ENCODE data around the gene PPP2R3B.

The PPP2R3B gene

GRCh38 chrX:410296-410695 is 23.6 kb upstream of the PPP2R3B start:
- CTCF ChIA-PET, result no interaction called here
- TF ChIP-seq CTBP1 (IDR thresholded peaks at IDR 0.05; ENCODE audit: borderline replicate concordance), result no peak
- TF ChIP-seq FOXK2 (IDR thresholded peaks at IDR 0.05), result no peak
- TF ChIP-seq LEF1 (IDR thresholded peaks at IDR 0.05; ENCODE audit: borderline replicate concordance), result no peak
- no peak for TF ChIP-seq ZNF384 (IDR thresholded peaks at IDR 0.05)
- no peak for TF ChIP-seq FOXM1 (IDR thresholded peaks at IDR 0.05; ENCODE audit: borderline replicate concordance)
- no peak for TF ChIP-seq ELF4 (IDR thresholded peaks at IDR 0.05)
- TF ChIP-seq SP1 (IDR thresholded peaks at IDR 0.05), result no peak
- TF ChIP-seq PKNOX1 (IDR thresholded peaks at IDR 0.05), result no peak
- no peak for TF ChIP-seq ARNT (IDR thresholded peaks at IDR 0.05)
- TF ChIP-seq NFRKB (IDR thresholded peaks at IDR 0.05), result no peak
- no peak for TF ChIP-seq BHLHE40 (IDR thresholded peaks at IDR 0.05; ENCODE audit: borderline replicate concordance)
- TF ChIP-seq L3MBTL2 (conservative IDR thresholded peaks at IDR 0.05), result no peak
- TF ChIP-seq FOXA1 (IDR thresholded peaks at IDR 0.05), result no peak
- TF ChIP-seq SUZ12 (IDR thresholded peaks at IDR 0.05), result no peak
- TF ChIP-seq TARDBP (IDR thresholded peaks at IDR 0.05), result no peak
- no peak for TF ChIP-seq HDGF (IDR thresholded peaks at IDR 0.05; ENCODE audit: borderline replicate concordance)
- POLR2A ChIA-PET, result no interaction called here
- DNase-seq (ENCODE audit: extremely low spot score), result no peak

- DNase-seq (ENCODE audit: extremely low spot score), result no peak
- TF ChIP-seq TARDBP (IDR thresholded peaks at IDR 0.05) (no peak), L3MBTL2 (conservative IDR thresholded peaks at IDR 0.05) (no peak), PKNOX1 (IDR thresholded peaks at IDR 0.05) (no peak), ELF4 (IDR thresholded peaks at IDR 0.05) (no peak), NFRKB (IDR thresholded peaks at IDR 0.05) (no peak), LEF1 (IDR thresholded peaks at IDR 0.05; ENCODE audit: borderline replicate concordance) (no peak), FOXA1 (IDR thresholded peaks at IDR 0.05) (no peak), FOXK2 (IDR thresholded peaks at IDR 0.05) (no peak), ZNF384 (IDR thresholded peaks at IDR 0.05) (no peak), SP1 (IDR thresholded peaks at IDR 0.05) (no peak), BHLHE40 (IDR thresholded peaks at IDR 0.05; ENCODE audit: borderline replicate concordance) (no peak), CTBP1 (IDR thresholded peaks at IDR 0.05; ENCODE audit: borderline replicate concordance) (no peak), SUZ12 (IDR thresholded peaks at IDR 0.05) (no peak), ARNT (IDR thresholded peaks at IDR 0.05) (no peak)
- ChIA-PET POLR2A (no interaction called here), CTCF (no interaction called here)
These were observed 18.4 kb upstream of the PPP2R3B start for GRCh38 chrX:405149-405548.

- TF ChIP-seq BHLHE40 (IDR thresholded peaks at IDR 0.05; ENCODE audit: borderline replicate concordance), result no peak
- TF ChIP-seq CTBP1 (IDR thresholded peaks at IDR 0.05; ENCODE audit: borderline replicate concordance), result no peak
- ChIA-PET CTCF (no interaction called here), POLR2A (no interaction called here)
- DNase-seq (ENCODE audit: extremely low spot score), result no peak
These were observed 17.9 kb upstream of the PPP2R3B start for GRCh38 chrX:404656-405055.

- ChIA-PET CTCF (no interaction called here), POLR2A (no interaction called here)
- no peak for DNase-seq (ENCODE audit: extremely low spot score)
- TF ChIP-seq PKNOX1 (IDR thresholded peaks at IDR 0.05), result no peak
- TF ChIP-seq L3MBTL2 (conservative IDR thresholded peaks at IDR 0.05), result no peak
- no peak for TF ChIP-seq CTBP1 (IDR thresholded peaks at IDR 0.05; ENCODE audit: borderline replicate concordance)
- TF ChIP-seq ZNF384 (IDR thresholded peaks at IDR 0.05), result no peak
- no peak for TF ChIP-seq TARDBP (IDR thresholded peaks at IDR 0.05)
- TF ChIP-seq ARNT (IDR thresholded peaks at IDR 0.05), result no peak
- no peak for TF ChIP-seq HDGF (IDR thresholded peaks at IDR 0.05; ENCODE audit: borderline replicate concordance)
- TF ChIP-seq SP1 (IDR thresholded peaks at IDR 0.05), result no peak
- TF ChIP-seq LEF1 (IDR thresholded peaks at IDR 0.05; ENCODE audit: borderline replicate concordance), result no peak
- no peak for TF ChIP-seq NFRKB (IDR thresholded peaks at IDR 0.05)
- no peak for TF ChIP-seq BHLHE40 (IDR thresholded peaks at IDR 0.05; ENCODE audit: borderline replicate concordance)
- TF ChIP-seq FOXA1 (IDR thresholded peaks at IDR 0.05), result no peak
- no peak for TF ChIP-seq FOXK2 (IDR thresholded peaks at IDR 0.05)
- TF ChIP-seq FOXM1 (IDR thresholded peaks at IDR 0.05; ENCODE audit: borderline replicate concordance), result no peak
- no peak for TF ChIP-seq SUZ12 (IDR thresholded peaks at IDR 0.05)
- no peak for TF ChIP-seq ELF4 (IDR thresholded peaks at IDR 0.05)
These were observed 16.1 kb upstream of the PPP2R3B start for GRCh38 chrX:402857-403256.

GRCh38 chrX:400258-400657 is 13.6 kb upstream of the PPP2R3B start:
- ChIA-PET POLR2A (no interaction called here), CTCF (no interaction called here)
- no peak for DNase-seq (ENCODE audit: extremely low spot score)
- TF ChIP-seq HDGF (IDR thresholded peaks at IDR 0.05; ENCODE audit: borderline replicate concordance) (no peak), CTBP1 (IDR thresholded peaks at IDR 0.05; ENCODE audit: borderline replicate concordance) (no peak), SP1 (IDR thresholded peaks at IDR 0.05) (no peak), NFRKB (IDR thresholded peaks at IDR 0.05) (no peak), ARNT (IDR thresholded peaks at IDR 0.05) (no peak)

- TF ChIP-seq HDGF (IDR thresholded peaks at IDR 0.05; ENCODE audit: borderline replicate concordance), result no peak
- CTCF ChIA-PET, result no interaction called here
- DNase-seq (ENCODE audit: extremely low spot score), result no peak
- POLR2A ChIA-PET, result no interaction called here
These were observed 10.9 kb upstream of the PPP2R3B start for GRCh38 chrX:397575-397974.

- DNase-seq (ENCODE audit: extremely low spot score), result no peak
- TF ChIP-seq ZNF384 (IDR thresholded peaks at IDR 0.05), result no peak
- no peak for TF ChIP-seq BHLHE40 (IDR thresholded peaks at IDR 0.05; ENCODE audit: borderline replicate concordance)
- TF ChIP-seq FOXK2 (IDR thresholded peaks at IDR 0.05), result no peak
- TF ChIP-seq SUZ12 (IDR thresholded peaks at IDR 0.05), result no peak
- no peak for TF ChIP-seq PKNOX1 (IDR thresholded peaks at IDR 0.05)
- TF ChIP-seq FOXA1 (IDR thresholded peaks at IDR 0.05), result no peak
- TF ChIP-seq HDGF (IDR thresholded peaks at IDR 0.05; ENCODE audit: borderline replicate concordance), result no peak
- TF ChIP-seq TARDBP (IDR thresholded peaks at IDR 0.05), result no peak
- CTCF ChIA-PET, result no interaction called here
- POLR2A ChIA-PET, result no interaction called here
These were observed 8.1 kb upstream of the PPP2R3B start for GRCh38 chrX:394830-395229.
